Retina (tissue), 1 donor: ENCODE data around the gene CHN2.

ENCODE experiments used
- DNase-seq: peaks from one replicate; pipeline ENCODE4 v3.0.0-alpha.2; 2016

CHN2 gene

DNA sequence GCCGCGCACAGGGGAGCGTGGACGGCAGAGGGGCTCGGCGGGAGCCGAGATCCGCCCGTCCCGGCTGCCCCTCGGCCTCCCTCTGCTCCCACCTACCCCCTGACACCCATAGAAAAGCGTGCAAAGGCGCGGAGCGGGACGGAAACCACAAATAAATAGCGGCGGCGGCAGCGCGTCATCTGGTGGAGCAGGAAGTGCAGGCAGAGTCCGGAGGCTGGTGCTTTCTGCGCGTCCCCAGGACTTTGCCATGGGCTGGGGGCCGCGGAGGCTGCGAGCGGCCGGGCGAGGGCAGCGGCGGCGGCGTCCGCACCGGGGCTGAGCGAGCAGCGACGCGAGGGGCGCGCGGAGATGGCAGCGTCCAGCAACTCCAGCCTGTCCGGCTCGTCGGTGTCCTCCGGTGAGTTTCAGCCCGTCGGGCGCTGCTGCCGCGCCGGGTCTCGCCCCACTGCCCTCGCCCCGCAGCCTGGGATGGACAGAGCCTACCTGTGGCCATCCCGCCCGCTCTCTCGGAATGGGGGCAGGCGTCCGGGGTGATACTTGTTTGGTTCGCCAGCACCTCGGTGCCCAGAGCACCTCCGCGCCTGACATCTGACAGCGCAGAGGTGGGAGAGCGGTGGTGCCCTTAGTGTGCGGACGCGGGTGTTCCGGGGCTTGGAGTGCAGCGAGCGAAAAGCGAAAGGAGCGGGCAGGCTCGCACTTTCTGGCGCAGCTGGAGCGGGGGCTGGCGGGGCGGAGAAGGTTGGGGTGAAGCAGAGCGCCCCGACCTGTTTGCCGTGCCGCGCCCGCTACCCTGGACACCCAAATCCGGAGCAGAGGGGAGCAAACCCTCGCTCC, at the start of gene CHN2:
Gene CHN2 (plus strand): TSS at position 182 of the 834 bp plus-strand sequence.
- DNase-seq = peak; percentile 87

DNA sequence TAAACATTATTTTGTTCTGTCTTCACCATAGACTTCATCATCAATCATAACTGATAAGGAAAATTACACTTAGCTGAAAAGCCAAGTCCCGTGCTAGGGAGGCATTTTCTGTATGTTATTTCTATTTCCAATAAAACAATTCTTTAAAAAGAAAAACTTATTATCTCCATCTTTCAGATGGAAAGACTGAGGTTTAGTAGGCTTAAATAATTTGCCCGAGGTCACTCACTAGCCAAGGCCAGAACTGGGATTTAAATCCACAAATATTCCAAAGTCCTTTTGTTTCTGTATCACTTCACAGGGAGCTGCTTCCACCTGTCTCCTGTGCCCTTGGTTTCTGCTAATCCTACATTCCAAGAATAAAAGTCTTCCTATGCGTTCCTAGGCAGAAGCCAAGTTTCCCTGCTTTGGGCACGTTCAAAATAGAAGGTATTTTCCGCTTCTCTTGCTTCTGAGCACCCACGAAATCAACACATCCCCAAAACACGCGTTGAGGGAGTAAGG, 49.0 kb upstream of the CHN2 start:
- DNase-seq = no peak

DNA sequence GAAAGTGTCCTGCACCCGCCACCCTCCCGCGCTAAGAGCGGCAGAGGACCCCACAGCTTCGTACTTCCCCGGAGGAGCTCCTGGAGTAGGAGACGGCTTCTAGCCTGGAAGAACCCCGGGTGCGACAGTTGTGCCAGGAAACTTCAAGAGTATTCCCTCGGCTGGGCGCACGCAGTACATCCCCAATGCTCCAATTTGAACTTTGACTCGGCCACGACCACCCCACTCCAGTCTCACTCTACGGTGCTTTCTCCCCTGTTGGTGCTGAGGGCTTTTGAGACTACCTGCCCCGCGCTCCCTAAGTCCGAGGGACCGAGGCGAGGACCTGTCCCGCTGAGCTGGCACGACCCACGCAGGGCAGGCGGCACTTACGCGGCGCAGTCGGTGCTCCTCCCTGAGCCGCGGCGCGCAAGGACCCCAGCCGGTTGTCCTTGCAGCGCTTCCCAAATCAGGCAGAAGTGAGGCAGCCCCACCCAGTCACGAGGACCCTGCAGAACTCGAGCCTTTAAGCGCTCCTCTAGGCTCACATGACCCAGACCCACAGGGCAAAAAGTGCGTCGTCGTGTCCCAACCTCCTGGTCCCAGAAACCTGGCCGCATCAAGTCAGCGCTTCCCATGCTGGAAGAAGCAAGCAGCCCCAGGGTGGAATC, 48.4 kb upstream of the CHN2 start, which contains the start of gene CPVL:
Gene CPVL (minus strand): TSS at position 481 of the 650 bp plus-strand sequence. CDS start 25,476 bp downstream, outside the sequence.
- peak; percentile 65 for DNase-seq

DNA sequence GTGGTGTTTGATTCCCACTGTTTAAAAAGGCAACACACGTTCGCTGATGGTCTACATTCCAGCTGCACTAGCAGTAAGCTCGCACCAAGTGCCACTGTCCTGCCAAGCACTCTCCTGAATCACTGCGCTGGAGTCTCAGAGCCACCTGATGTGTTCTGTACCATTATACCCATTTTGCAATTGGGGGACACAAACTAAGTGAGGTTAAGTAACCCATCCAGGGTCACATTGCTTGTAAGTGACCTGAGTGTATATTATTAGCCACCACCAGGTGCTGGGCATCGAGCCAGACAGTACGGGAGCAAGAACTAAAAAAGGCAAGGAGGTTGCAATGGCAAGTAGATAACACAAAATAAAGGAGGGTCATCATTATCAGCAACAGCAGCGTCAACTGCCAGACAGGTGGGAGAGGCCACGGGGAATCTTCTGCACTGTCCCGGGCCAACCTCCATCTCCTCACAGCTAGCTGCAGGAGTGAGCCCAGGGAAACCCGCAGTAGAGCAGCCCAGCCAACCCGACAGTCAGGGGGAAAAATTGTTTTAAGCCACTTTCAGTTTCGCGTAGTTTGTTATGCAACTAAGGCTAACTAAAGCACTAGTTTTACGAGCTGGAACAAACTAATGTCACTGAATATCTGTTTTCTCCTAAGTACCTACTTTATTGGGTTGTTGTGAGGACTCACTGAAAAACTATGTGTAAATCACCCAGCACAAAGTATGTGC, 47.5 kb upstream of the CHN2 start:
- no peak for DNase-seq

DNA sequence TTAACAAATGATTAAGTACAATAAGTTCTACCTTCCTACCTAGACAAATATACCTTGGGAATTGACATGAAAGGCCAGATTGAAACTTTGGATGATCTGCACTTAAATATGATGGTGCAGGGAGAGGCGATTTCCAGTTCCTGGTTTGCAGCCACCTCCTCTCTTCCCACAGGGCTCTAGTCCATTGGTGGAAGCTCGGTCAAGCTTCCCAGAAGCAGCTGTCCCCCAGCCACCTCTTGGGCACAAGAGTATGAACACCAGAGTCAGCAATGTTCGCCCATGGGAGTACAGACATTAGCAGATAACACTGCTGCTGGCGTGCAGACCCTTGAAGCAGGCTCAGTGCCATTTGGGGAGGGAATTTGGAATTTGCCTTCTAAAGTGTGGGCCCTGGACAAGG, 46.8 kb upstream of the CHN2 start:
- no peak for DNase-seq

DNA sequence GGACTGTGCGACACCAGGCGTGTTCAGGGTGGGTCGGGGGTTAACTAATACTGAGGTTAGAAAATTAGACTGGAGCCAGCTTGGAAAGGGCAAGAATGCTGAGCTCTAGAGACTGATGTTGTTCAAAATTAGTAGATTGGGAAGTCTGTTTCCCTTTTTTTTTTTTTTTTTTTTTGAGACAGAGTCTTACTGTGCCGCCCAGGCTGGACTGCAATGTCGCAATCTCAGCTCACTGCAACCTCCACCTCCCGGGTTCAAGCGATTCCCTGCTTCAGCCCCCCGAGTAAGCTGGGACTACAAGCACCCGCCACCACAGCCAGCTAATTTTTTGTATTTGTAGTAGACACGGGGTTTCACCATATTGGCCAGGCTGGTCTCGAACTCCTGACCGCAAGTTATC, 45.5 kb upstream of the CHN2 start:
- DNase-seq = no peak

DNA sequence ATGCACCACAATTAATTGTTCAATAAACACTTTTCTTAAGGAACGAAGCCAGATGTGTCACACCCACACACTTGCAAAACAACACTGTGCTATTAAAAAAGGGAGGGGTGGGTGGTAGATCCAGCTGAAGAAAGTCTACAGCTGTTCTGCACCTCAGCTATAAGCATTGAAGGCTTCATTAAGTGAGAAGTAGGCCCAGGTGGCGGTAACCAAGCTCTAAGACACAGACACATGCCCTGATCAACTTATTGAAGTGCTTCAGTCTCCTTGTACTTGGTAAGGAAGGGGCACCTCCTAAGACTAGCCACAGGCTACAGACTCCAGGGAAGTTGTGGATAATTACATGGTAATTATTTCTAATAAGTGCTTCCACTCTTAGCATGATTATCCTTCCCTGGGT, 43.7 kb upstream of the CHN2 start:
- no peak for DNase-seq

DNA sequence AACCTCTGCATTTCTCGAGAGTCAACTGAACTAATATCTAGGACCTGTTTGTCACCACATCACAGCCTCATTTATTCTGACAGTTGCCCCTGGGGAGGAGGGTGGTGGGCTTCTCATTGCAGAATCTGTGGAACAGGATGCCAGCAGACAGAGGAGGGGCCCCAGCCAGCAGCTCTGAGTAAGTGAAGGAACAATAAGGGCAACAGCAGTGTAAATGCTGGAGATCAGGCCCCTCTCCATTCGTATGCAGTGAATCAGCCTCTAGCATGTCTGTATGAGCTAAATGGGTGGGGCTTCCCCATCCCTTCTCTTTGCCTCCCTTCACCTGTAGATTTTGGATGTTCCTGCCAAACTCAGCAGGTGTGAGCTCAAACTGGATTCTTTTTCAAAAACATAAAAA, 40.5 kb upstream of the CHN2 start:
- no peak for DNase-seq

DNA sequence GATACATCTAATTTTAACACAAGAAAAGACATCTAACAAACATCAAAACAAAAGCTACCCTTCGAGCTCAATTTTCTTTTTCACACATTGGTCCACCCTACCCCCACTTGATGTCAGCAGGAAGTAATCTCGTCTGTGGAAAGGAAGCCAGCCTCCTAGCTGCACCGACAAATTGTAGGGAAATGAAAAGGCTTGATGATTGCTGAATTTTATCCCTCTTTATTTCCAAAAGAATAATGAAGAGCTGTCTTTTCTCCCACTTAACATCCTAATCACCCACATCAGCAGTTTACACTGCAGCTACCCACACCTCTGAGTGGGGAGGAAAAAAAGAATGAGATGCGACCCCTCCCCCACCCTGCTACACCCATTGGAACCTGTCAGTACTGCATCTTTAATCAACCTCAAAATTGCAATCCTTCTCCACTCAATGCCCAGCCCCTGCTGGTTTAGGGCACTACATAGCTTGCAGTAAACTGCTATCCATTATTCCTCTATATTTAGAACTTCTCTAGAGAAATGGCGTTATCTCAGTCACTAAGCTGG, 37.6 kb upstream of the CHN2 start:
- DNase-seq = peak; percentile 35

DNA sequence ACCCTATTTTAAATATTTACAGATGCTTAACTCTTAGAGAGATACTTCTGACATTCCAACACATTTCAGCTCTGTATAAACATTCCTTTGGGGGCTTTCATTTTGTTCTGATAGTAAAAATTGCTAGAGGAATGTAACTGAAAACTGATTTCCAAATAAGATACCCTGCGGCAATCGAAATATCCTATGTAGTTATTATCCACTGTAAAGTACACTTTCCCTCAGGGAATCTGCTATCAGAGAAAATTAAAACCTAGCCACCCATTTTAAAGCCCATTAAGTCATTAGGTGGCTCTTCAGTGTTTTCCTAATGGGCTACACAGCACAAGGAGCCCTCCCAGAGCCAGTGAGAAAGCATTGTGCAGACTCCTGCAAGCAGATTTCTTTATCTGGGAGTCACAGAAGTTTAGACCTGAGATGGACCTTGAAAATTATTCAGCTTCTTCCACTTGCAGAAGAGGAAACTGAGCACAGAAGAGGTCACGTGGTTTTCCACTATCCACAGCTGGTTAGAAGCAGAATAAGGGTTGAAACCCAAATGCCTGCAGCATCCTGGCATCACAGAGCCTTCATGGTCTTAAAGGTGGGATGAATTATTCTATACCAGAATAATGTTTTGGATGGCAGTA, 35.7 kb upstream of the CHN2 start:
- DNase-seq = no peak

DNA sequence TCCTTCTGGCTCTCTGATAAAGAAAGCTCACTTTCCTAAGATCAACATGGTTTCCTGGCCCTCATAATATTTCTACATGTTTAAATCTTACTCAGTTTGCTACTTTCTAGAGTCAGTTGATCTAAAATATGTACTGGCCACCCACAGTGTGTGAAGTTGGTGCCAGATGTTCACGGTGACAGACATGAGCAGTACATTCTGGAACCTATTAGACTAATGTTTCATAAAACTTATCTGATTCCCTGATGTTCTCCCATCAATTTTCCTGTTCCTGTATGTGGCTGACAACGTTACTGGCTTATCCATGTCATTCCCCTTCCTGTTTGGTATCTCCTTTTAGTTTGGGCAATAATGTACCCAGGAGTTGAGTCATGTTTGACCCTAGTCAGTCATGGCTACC, 34.5 kb upstream of the CHN2 start:
- no peak for DNase-seq

DNA sequence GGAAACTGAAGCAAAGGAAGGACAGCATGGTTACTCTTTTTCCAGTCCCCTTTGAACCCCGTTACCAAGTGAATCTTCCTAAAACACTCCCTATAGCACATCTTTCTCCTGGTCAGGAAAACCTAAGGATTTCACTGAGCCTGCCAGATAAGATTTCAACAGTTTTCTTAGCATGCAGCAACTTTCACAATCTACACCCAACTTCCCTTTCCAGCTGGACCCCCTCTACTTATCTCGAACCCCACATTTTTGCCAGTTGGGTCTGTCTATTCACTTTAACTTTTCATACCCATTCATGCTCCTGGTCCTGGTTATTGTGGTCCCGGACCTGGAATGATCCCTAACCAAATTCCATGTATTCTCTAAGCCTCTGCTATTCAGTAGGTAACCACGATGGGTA, 33.3 kb upstream of the CHN2 start:
- DNase-seq = no peak

DNA sequence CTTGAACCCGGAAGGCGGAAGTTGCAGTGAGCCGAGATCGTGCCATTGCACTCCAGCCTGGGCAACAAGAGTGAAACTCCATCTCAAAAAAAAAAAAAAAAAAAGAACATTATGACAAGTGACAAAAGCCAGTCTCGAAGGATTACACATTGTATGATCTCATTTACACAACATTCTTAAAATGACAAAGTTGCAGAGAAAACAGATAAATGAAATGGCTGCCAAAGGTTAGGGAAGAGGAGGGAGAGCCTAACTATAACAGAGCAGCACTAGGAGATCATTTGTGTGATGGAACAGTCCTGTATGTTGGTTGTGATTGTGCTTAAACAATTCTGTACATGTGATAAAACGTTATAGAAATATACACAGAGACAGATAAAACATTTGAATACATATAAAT, 32.0 kb upstream of the CHN2 start:
- no peak for DNase-seq

DNA sequence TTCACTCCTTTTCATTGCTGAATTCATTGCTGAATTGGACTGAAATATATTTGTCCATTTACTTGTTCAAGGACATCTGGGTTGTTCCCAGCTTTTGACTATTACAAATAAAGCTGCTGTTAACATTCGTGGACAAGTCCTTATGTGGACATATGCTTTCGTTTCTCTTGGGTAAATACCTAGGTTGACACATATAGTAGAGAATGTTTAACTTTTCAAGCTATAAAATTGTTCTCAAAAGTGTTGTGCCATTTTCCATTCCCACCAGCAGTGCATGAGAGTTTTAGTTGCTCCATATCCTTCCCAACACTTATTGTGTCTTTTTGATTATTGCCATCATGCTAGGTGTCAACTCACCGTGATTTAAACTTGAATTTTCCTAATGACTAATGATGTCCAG, 30.7 kb upstream of the CHN2 start:
- no peak for DNase-seq

DNA sequence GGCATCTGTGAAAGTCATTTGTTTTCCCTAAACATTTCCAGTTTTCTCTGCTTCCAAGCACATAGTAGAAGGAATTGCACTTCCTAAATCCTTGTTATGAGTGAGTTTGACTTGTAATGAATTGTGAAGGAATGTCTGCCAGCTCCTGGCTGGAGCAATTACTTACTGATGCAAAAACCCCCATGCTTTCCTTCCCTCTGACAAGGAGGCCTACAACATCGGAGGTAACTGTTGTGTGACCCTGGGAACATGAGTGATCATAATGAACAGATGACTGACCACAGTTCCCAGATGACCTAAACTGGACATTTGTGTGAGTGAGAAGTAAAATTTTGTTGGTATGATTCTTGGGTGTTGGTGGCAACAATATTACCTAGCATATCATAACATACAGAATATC, 26.9 kb upstream of the CHN2 start:
- no peak for DNase-seq

DNA sequence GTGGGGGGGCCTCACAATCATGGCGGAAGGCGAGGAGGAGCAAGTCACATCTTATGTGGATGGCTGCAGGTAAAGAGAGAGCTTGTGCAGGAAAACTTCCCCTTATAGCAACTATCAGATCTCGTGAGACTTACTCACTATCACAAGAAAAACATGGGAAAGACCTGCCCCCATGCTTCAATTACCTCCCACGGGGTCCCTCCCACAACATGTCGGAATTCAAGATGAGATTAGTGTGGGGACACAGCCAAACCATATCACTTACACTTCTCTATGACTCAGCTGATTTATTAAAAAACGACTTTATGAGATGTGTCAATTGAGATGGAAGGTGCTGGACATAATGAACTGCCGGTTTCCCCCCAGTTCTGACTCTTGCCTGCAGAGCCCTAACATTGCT, 23.8 kb upstream of the CHN2 start:
- DNase-seq = no peak

DNA sequence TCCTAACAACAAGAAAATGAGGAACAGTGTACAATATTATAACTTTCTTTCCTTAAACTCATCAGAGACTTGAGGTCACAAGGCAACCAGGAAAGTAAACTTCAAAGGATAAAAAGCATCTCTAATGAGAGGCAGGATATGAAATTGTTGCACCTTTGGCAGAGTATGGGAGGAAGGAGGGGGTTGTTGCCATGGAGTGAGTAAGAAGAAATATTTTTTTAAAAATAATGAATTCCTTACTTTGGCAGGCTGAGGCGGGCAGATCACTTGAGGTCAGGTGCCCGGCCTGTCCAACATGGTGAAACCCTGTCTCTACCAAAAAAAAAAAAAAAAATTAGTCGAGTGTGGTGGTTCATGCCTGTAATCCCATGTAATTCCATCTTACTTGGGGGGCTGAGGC, 21.1 kb upstream of the CHN2 start:
- DNase-seq = no peak

DNA sequence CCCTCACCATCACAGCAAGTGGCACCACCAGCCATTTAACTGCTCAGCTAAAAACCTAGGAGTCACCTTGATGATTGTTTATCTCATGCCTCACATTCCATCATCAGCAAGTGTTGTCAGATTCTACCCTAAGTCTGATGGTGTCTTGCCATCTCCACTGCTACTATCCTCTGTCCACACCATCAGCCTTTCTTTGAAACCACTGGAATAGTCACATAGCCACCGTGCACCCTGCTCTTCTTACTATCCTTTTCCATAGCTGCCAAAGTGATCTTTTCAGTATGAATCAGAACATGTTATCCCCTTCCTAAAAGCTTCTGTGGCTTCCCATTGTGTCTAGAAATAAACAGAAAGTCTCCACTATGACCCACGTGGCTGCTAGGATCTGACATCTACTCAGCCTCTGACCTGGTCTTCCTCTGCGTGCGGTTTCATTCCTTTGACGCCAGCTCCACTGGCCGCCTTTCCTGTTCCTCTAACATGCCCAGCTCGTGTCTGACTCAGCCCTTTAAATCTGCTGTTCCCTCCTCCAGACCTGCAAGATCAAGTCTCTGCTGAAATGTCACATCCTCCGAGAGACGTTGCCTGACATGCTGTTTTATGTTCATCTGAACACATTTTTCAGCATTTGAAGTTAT, 16.5 kb upstream of the CHN2 start:
- DNase-seq = no peak

DNA sequence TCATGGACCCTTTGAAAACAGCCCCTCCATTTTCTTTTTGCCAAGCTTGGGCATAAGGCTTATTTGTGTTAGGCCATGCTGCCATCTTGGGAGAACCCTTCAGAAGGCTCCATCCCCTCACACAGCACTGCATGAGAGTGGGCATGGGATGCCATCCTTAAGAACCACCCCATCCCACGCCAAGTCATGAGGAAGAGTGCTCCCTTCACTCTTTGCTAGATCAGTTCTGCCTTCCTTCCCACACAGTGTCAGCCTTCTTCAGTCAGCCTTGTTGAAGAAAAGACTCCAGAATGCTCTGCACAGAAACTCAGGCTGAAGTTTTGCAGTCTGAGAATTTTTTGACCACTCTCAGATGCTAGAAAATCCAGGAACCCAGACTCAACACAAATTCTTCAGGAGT, 15.5 kb upstream of the CHN2 start:
- no peak for DNase-seq

DNA sequence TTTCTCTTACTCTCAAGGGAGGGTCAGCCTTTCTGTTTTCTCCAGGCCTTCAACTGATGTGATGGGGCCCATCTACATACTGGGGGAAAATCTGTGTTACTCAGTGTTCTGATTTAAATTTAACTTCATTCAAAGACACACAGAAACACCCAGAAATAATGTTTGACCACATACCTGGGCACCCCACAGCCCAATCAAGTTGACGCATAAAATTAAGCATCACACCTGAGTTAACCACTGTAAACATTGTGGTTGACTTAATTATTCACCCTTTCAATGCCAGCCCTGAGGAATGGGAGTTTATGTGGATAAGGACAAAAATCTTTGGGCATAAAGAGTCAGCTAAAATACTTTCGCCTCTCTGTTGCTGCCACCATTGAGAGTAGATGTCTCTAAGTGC, 10.0 kb upstream of the CHN2 start:
- no peak for DNase-seq

DNA sequence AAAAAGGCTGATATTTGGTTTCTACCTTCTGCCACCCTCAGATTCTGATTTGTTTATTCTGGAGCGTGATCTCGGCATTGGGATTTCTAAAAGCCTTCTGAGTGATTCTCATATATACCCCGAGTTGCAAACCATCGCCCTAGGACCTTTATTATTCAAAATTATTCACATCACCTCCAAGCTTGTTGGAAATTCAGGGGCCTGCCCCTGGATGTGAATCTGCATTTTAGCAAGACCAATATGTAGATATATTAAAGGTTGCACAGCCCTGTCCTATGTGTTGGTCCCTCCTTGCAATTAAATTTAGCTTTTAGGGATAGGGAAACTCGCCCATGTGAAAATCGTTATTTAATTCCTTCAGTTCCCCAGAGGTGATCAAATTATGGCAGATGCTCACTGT, 9.0 kb upstream of the CHN2 start:
- no peak for DNase-seq

DNA sequence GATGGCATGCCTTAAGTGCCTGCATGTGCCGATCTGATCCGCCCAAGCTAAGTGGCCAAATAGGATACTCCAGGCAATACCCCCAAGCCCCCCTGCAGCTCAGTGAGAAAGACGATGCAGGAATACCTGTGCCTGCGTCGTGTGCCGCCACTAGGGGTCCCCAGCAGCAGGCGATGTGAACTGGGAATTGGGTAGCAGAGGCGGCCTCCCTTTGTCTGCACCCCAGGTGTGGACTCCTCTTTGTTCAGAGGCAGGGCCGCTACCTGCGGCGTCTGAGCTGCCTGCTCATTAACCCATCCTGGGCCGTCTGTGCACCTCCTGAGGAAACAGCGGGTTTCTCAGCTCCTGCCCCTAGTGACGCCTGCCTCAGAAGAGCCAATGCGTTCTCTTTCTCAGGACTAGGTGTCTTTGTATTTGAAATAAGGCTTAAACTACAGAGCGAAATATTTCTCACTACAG, 4.8 kb upstream of the CHN2 start:
- DNase-seq = peak; percentile 82
